CD4-positive, alpha-beta T cell treated with Interleukin-1 beta for 1 hour (primary cell): ENCODE data around the gene SCFD2.
A peak's percentile ranks its signal among the peaks of the same experiment; 100 is the strongest.

ENCODE experiments used
- DNase-seq, 2 donors: peaks; one replicate each; pipeline ENCODE4 v3.0.0-alpha.2; 2020 to 2022

The SCFD2 gene

DNA sequence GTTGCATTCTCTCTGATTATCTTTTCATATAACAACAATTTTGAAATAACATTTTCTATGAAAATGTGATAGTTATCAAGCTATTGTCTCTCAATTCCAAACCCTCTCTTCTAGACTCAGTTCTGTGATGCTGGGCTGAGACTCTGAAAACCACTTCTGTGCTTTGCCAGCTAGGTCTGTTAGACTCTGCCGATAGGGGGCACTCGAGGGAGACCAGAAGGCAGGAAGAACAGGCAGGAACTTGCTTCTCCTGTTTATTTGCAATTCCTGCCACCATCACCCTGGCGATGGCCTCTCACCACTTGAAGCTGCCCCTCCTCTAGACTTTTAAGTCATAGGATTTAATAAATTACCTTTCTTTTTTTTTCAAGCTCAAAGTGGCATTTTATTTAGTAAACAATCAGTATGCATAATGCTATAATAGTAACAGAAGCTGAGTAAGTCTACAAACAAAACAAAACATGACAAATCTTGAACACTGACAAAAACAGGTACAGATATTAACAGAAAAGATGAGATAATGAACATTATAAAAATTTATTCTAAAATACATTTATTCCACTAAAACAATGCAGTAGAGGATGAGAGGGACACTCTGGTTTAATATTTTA lies 454.1 kb downstream of the SCFD2 start:
- DNase-seq: peak; percentile 45 to 63

DNA sequence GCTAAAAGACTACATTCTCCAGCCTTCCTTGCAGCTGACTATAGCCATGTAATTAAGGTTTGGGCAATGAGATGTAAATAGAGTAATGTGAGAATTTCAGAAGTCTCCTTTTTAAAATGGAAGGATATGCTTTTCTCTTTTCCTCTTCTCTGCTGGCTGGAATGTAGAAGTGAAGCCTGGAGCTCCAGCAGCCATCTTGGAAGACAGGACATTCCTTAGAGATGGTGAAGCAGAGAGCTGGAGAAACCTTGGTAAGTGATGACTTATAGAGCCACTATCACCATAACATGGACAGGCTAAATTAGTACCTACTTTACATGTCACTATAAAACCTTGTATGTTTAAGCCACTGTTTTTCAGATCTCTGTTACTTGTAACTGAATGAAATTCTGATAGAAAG lies 455.7 kb downstream of the SCFD2 start:
- DNase-seq: no peak

DNA sequence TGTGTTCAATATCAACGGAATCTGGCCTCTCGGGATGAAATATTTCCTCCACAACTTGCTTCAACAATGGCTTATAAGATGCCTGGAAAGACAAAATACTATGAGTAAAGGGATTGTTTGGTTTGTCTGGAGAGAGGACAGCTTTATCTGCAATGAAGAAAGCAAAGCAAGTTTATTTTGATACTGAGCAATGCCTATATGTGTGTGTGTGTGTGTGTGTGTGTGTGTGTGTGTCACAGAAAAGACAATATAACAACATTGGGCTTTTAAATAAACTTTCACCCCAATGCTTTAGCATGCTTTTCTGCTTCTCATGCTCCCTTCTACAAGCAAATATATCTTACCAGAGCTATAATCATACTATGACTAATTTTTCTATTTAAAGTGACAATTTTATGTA lies 458.4 kb downstream of the SCFD2 start:
- no peak for DNase-seq

GRCh38 chr4:52904421-52904820 lies 461.4 kb downstream of the SCFD2 start:
- no peak for DNase-seq

DNA sequence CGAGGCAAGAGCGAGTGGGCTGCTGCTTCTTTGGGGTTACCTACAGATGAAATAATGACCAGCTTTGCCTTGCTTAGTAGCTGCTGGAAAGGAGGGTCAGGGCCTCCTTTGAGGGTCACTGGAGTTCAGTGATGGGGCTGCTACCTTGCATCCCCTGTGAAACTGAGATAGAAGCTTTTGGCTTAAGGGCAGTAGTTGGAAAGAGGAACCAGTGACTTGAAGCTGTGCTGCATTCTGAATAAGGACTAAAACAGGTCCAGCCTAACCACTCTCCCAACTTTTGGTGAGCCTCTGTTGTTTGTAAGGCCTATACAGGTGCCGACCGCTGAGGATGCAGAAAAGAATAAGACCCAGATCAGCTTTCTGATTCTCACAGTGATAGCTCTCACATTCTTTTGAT lies 462.6 kb downstream of the SCFD2 start:
- DNase-seq: no peak

DNA sequence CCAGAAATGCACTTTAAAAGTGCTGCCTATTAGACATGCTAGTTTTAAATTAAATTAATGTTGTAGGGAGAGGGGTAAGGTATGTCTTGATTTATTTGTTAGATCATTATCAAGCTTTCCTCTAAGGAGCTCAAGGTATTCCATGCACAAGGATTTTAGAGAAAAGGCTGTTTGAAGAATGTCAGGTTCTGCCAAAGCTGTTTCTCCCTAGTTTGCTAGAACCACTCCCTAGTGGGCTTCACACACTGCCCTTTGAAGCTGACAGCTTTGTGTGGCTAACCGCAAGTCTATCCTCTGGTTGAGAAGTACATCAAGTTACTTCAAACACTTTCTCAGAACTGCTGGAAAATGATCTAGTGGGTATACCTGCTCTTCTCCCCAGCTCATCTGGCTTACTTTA lies 471.4 kb downstream of the SCFD2 start:
- DNase-seq: no peak

DNA sequence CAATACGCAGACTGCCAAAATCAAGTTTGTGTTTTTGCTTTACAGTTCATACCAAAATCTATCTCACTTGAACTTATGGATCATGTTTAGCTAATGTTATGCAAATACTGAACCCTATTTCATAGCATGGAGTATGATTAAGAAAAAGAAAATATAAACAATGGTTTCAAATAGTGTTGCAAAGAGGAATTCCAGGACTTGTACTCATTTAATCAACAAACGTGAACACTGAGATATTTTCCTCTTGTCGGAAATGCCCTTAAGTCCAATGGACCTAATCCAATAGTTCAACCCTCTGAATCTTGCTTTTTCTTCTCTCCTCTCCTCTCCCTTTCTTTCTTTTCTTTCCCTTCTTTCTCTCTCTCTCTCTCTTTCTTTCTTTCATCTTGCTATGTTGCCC lies 473.0 kb downstream of the SCFD2 start:
- no peak for DNase-seq

DNA sequence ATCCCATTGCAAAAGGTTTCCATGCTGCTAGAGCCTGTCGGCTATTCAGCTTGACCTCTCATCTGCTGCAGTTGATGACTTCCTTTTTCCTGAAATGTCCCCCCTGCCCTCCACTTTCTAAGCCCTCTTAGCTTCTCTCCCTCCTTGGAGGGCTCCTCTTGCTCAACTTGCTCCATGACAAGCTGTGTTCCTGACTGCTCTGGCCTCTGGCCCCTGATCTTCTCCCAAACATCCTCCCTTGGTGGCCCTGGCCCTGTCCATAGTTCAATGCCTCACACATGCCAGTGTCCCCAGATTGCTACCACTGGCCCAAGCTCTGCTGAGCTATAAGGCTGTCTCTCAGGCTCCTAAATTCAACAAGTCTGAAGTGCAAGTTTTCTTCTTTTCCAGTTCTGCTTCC lies 474.1 kb downstream of the SCFD2 start:
- no peak for DNase-seq

- no peak for DNase-seq
Measured at GRCh38 chr4:52890521-52890791, 475.4 kb downstream of the SCFD2 start.

- DNase-seq: no peak
Measured at GRCh38 chr4:52889778-52890520, 475.9 kb downstream of the SCFD2 start.

- DNase-seq: no peak
Measured at GRCh38 chr4:52889354-52889753, 476.5 kb downstream of the SCFD2 start.

GRCh38 chr4:52884994-52885393 lies 480.9 kb downstream of the SCFD2 start:
- DNase-seq: no peak

DNA sequence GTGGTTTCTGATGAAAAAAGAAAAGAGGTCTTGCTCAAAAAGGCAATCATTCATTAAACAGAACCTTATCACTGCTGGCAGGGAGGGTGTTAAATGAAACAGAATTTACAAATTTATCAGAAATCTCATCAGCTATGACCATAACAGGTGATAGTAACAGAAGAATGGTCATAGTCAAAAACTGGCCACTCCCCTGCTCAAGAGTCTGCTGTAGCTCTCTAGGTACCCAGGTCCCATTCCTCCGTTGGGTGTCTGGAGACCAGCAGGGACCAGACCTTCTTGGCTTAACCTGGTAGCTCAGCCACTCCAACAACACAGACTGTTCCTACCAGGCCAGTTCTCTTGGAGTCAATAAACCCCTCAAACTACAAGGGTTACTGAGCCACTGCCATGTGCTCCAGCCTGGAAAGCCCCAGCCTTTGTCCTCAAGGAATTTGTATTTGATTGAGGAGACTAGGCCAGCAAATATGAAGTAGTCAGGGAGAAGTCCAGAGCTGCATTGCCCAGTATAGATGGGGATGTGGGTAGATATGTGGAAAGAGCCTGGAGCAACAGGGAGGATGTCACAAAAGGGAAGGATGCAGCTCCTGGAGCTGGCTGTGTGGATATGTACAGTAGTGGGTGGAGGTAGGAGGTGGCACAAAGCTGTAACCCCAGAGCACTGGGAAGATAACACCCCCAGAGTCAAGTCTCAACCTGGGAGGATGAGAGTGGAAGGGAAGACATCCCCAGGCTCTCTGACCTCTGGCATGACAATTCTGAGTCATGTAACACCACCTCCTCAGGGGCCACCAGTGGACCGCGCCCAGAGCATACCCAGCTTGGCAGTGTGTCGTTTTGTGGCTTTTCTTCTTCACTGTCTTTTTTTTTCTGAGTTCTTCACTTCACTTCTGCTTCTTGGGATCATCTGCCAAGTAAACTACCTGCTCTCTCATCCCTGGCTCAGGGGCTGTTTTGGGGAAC lies 481.9 kb downstream of the SCFD2 start:
- no peak for DNase-seq

- DNase-seq: no peak
Measured at GRCh38 chr4:52883183-52883621, 482.7 kb downstream of the SCFD2 start.

DNA sequence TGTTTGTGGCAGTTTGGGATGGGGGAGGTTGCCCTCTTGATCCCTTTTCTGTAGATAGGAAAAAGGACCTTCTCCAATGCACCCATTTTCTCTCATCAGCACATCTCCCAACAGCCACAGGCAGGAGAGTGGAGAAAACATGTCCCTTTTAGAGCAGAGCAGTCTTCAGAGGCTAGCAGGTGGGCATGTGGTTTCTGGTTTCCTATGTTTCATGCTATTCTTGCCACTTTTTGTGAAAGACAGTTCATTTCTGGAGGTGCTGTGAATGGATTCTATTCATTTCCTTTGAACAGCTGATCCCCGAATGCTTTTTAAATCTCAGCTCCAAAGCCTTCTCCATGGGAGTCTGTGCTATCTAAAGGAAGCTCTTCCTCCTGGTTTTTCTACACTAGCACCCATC lies 484.9 kb downstream of the SCFD2 start:
- DNase-seq: no peak

- no peak for DNase-seq
Measured at GRCh38 chr4:52879471-52879870, 486.4 kb downstream of the SCFD2 start.

- DNase-seq: no peak
Measured at GRCh38 chr4:52877694-52878093, 488.2 kb downstream of the SCFD2 start.

DNA sequence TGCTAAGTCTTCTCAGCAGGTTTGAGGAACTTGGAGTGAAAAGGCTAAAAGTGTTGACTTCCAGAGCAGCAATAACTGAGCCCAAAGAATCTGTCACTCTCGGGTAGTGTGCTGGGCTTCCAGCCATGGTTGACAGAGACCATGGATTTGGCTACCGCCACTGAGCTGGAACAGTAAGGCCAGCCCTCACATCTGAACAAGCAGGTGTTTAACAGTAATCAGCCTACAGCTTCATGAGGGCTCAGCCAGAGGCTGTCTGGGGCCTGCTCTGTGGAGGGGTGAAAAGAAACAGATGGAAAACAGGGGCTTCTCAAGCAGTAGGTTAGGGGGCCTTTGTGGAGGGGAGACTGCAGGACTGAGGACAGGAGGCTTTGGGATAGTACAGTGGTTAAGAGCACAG lies 488.8 kb downstream of the SCFD2 start:
- no peak for DNase-seq

GRCh38 chr4:52876069-52876468 lies 489.8 kb downstream of the SCFD2 start:
- DNase-seq: no peak

- no peak for DNase-seq
Measured at GRCh38 chr4:52874948-52875347, 490.9 kb downstream of the SCFD2 start.

DNA sequence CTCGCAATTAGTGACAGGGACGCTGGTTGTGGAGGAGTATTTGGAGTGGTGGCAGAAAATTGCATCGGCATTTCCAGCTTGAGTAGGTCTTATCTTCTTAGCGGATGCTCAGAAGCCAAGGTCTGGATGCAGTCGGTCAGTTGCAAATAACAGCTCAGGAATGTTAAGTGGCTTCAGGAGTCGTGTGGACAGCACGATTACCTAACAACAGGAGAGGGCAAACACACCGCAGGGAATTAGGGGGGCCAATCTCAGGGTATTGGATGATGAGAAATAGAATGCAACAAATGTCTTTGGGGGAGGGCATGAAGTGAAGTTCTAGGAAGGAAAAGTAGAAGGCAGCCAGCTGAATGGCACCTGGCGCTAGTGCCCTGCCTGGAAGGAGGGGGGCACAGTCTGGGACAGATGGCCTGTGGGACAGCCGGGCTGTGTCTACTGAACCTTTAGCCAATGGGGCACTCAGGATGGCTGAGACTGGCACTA lies 492.0 kb downstream of the SCFD2 start:
- DNase-seq: no peak

DNA sequence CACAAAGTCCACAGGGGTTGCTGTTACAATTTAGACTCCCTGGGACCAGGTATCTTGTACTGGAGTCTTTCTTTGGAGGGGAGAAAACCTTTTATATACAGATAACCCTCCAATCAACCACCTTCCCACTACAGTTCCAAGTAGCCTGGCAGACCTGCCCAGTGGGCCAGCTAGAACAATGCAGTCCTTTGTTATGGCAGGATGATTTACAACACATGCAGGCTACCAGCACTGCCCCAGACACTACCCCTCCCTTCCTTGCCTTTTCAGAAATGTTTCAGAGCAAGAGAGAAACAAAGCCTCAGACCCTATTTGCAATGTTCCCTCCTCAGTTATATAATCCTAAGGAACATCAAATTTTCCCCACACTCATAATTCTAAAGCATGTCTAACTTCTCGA lies 492.7 kb downstream of the SCFD2 start:
- no peak for DNase-seq

- no peak for DNase-seq
Measured at GRCh38 chr4:52870225-52870624, 495.6 kb downstream of the SCFD2 start.

GRCh38 chr4:52869656-52870055 lies 496.2 kb downstream of the SCFD2 start:
- DNase-seq: no peak
